ENCODE data around the gene CASP2.
"Not testable (repeated sequence)": the region's sequence is repeated elsewhere in the genome, so short reads cannot be mapped to it uniquely, and the experiment has no call there.

The CASP2 gene

GRCh38 chr7:143289421-143289820 is 1.3 kb downstream of the CASP2 start:
- Mint-ChIP-seq H3K9me3 (no peaks in the 10 kb centered on the region), H3K27ac (peak overlapping the region; percentile 91 to 94), H3K4me3 (peak overlapping the region; percentile 97 to 99), H3K36me3 (ENCODE audit: insufficient read depth) (peaks cover 48% of the 10 kb centered on the region), H3K4me1 (ENCODE audit: low read depth in 2 of 2) (peaks cover 34 to 46% of the 10 kb centered on the region in 2 donors), H3K27me3 (no peaks in the 10 kb centered on the region)
- ATAC-seq (replicated peaks) (no peak), DNase-seq (no peak)

DNA sequence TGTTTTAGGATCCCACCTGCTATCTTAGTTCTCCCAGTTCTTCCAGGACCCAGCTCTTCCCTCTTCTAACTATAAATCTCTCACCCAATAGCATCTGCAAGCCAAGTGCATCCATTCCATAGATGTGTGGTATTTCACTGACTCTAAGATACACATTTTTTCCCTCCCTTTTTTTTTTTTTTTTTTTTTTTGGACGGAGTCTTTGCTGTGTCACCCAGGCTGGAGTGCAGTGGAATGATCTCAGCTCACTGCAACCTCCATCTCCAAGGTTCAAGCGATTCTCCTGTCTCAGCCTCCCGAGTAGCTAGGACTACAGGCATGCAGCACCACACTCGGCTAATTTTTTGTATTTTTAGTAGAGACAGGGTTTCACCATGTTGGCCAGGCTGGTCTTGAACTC is 1.7 kb downstream of the CASP2 start:
- Mint-ChIP-seq H3K4me3 (peak overlapping the region; percentile 97 to 99), H3K27ac (peak overlapping the region in 1 of 2 donors; percentile 94), H3K4me1 (ENCODE audit: low read depth in 2 of 2) (peaks cover 32 to 48% of the 10 kb centered on the region in 2 donors), H3K36me3 (ENCODE audit: insufficient read depth) (peaks cover 52% of the 10 kb centered on the region)
- not testable (repeated sequence) for ATAC-seq (replicated peaks); H3K9me3 Mint-ChIP-seq; DNase-seq; H3K27me3 Mint-ChIP-seq

- DNase-seq (no peak), ATAC-seq (replicated peaks) (no peak)
- peak overlapping the region; percentile 97 to 99 for H3K4me3 Mint-ChIP-seq
- no peaks in the 10 kb centered on the region for H3K27me3 Mint-ChIP-seq
- peaks cover 32 to 51% of the 10 kb centered on the region in 2 donors for H3K4me1 Mint-ChIP-seq (ENCODE audit: low read depth in 2 of 2)
- H3K27ac Mint-ChIP-seq, result peak overlapping the region in 1 of 2 donors; percentile 94
- H3K36me3 Mint-ChIP-seq (ENCODE audit: insufficient read depth), result peaks cover 56% of the 10 kb centered on the region
- H3K9me3 Mint-ChIP-seq, result no peaks in the 10 kb centered on the region
These were observed 2.1 kb downstream of the CASP2 start for GRCh38 chr7:143290293-143290692.

GRCh38 chr7:143292876-143293275 is 4.7 kb downstream of the CASP2 start:
- DNase-seq (no peak), ATAC-seq (replicated peaks) (no peak)
- Mint-ChIP-seq H3K4me1 (ENCODE audit: low read depth in 2 of 2) (peaks cover 31 to 62% of the 10 kb centered on the region in 2 donors), H3K36me3 (ENCODE audit: insufficient read depth) (peaks cover 81% of the 10 kb centered on the region), H3K9me3 (no peaks in the 10 kb centered on the region), H3K27me3 (no peaks in the 10 kb centered on the region), H3K4me3 (no peak overlapping the region), H3K27ac (no peak overlapping the region)

DNA sequence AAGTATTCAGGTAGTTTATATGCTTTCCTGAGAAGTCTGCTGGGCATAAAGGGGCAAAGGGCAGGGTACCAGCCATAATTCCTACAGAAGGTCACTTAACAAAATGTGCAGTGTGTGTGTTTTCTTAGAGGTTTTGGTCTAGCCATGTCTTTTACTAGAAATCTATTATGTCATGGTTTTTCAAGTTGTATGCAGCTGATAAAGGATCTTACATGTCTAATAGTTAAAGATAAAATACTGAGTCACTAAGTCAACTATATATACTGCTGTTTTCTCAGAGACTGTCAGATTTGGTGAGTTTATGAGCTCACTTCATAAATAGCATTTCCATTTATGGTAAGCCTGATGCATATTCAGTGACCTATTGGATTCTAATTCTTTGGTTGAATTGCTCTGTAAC is 7.7 kb downstream of the CASP2 start:
- peaks cover 19 to 53% of the 10 kb centered on the region in 2 donors for H3K4me1 Mint-ChIP-seq (ENCODE audit: low read depth in 2 of 2)
- no peak for DNase-seq
- ATAC-seq (replicated peaks), result no peak
- H3K4me3 Mint-ChIP-seq, result no peak overlapping the region
- peak overlapping the region; percentile 40 to 42 for H3K27ac Mint-ChIP-seq
- H3K36me3 Mint-ChIP-seq (ENCODE audit: insufficient read depth), result peaks cover 94% of the 10 kb centered on the region
- H3K9me3 Mint-ChIP-seq, result no peaks in the 10 kb centered on the region
- no peaks in the 10 kb centered on the region for H3K27me3 Mint-ChIP-seq

DNA sequence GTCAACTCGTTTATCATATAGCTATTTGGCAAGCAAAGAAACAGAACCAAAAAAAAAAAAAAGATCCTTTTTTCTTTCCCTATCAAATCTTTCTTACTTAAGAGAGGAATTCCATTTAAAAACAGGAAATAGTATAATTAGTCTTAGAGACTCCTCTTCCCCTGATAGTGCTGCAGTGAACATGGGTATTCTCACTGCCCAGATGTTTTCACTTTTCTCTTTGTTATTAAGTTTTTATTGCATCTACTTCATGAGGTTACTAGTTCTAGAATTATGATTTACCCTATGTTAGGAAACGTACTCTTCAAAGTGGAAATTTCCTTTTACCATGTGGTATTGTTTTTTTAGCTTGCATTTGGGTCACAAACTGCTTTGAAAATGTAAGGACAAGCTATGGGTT is 8.5 kb downstream of the CASP2 start:
- Mint-ChIP-seq H3K27ac (peak overlapping the region; percentile 20 to 42), H3K36me3 (ENCODE audit: insufficient read depth) (peaks cover 95% of the 10 kb centered on the region), H3K9me3 (no peaks in the 10 kb centered on the region), H3K4me1 (ENCODE audit: low read depth in 2 of 2) (peaks cover 14 to 45% of the 10 kb centered on the region in 2 donors), H3K27me3 (no peaks in the 10 kb centered on the region), H3K4me3 (no peak overlapping the region)
- DNase-seq (no peak), ATAC-seq (replicated peaks) (no peak)

- no peak for DNase-seq
- Mint-ChIP-seq H3K4me3 (no peak overlapping the region), H3K36me3 (ENCODE audit: insufficient read depth) (peaks cover 91% of the 10 kb centered on the region), H3K4me1 (ENCODE audit: low read depth in 2 of 2) (peaks cover 12 to 39% of the 10 kb centered on the region in 2 donors), H3K9me3 (no peaks in the 10 kb centered on the region), H3K27ac (peak overlapping the region in 1 of 2 donors; percentile 19), H3K27me3 (no peaks in the 10 kb centered on the region)
- no peak for ATAC-seq (replicated peaks)
These were observed 11.2 kb downstream of the CASP2 start for GRCh38 chr7:143299346-143299745.

- DNase-seq (peak; percentile 47 to 55 (median 54)), ATAC-seq (replicated peaks) (peak; percentile 97)
- Mint-ChIP-seq H3K4me3 (no peak overlapping the region), H3K27me3 (no peaks in the 10 kb centered on the region), H3K27ac (peak overlapping the region in 1 of 2 donors; percentile 19), H3K4me1 (ENCODE audit: low read depth in 2 of 2) (peaks cover 12 to 36% of the 10 kb centered on the region in 2 donors), H3K36me3 (ENCODE audit: insufficient read depth) (peaks cover 91% of the 10 kb centered on the region), H3K9me3 (no peaks in the 10 kb centered on the region)
These were observed 11.7 kb downstream of the CASP2 start for GRCh38 chr7:143299840-143300239.

DNA sequence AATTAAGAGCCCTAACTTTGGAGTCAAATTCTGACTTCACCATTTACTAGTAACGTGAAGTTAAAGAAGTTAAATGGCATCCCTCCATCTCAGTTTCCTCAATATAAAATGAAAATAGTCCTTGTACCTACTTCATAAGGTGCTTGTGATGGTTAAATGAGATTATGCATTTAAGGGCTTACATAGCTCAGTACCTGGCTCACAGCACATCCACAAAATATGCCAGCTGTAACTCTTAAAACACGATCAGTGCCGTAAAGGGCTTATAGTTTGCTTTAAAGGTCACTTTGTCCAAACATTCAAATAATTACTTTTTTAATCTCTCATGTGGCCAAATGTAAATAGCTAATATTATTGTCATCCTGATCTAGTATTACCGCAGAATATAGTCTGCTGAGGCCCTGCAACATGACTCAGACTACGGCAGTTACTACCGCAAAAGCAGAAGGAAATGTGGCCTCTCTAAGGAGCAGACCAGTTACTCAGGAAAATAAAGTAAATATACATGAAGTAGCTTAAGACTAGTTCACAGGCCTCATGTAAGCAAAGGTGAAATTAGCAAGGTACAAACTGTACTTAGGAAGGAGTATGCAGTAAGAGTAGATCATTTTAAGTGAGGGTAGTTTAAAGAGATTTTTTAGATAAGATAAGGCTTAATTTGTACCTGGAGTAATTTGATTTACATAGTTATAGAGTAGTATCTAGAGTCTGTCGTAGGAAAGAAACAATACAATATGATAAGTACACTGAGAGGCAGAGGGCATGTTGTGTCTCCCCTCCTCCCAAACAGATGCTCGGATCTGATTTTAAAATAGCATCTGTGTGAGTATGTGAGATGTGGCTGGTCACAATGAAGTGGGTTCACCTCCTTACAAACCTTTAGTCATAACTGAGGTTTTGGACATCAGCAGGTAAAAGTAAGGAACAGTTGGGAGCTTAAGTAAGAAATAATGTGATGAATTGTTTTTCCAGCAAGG is 13.1 kb downstream of the CASP2 start:
- ATAC-seq (replicated peaks) (no peak), DNase-seq (no peak)
- H3K4me3 Mint-ChIP-seq, result no peak overlapping the region
- peak overlapping the region; percentile 19 to 23 for H3K27ac Mint-ChIP-seq
- H3K27me3 Mint-ChIP-seq, result no peaks in the 10 kb centered on the region
- no peaks in the 10 kb centered on the region for H3K9me3 Mint-ChIP-seq
- H3K36me3 Mint-ChIP-seq (ENCODE audit: insufficient read depth), result peaks cover 92% of the 10 kb centered on the region
- H3K4me1 Mint-ChIP-seq (ENCODE audit: low read depth in 2 of 2), result peaks cover 21 to 34% of the 10 kb centered on the region in 2 donors

GRCh38 chr7:143303733-143304132 is 15.6 kb downstream of the CASP2 start:
- no peak overlapping the region for H3K4me3 Mint-ChIP-seq
- DNase-seq (no peak), ATAC-seq (replicated peaks) (no peak)
- no peaks in the 10 kb centered on the region for H3K27me3 Mint-ChIP-seq
- peaks cover 76% of the 10 kb centered on the region for H3K36me3 Mint-ChIP-seq (ENCODE audit: insufficient read depth)
- no peaks in the 10 kb centered on the region for H3K9me3 Mint-ChIP-seq
- peaks cover 21 to 28% of the 10 kb centered on the region in 2 donors for H3K4me1 Mint-ChIP-seq (ENCODE audit: low read depth in 2 of 2)
- H3K27ac Mint-ChIP-seq, result no peak overlapping the region

- ATAC-seq (replicated peaks), result no peak
- H3K9me3 Mint-ChIP-seq, result no peaks in the 10 kb centered on the region
- DNase-seq, result no peak
- H3K27me3 Mint-ChIP-seq, result no peaks in the 10 kb centered on the region
- H3K27ac Mint-ChIP-seq, result peak overlapping the region in 1 of 2 donors; percentile 52
- no peak overlapping the region for H3K4me3 Mint-ChIP-seq
- H3K36me3 Mint-ChIP-seq (ENCODE audit: insufficient read depth), result peaks cover 66% of the 10 kb centered on the region
- peaks cover 18 to 24% of the 10 kb centered on the region in 2 donors for H3K4me1 Mint-ChIP-seq (ENCODE audit: low read depth in 2 of 2)
These were observed 16.8 kb downstream of the CASP2 start for GRCh38 chr7:143304938-143305337.

- Mint-ChIP-seq H3K27ac (peak overlapping the region in 1 of 2 donors; percentile 52), H3K36me3 (ENCODE audit: insufficient read depth) (peaks cover 62% of the 10 kb centered on the region), H3K27me3 (no peaks in the 10 kb centered on the region), H3K4me1 (ENCODE audit: low read depth in 2 of 2) (peaks cover 22 to 26% of the 10 kb centered on the region in 2 donors), H3K9me3 (no peaks in the 10 kb centered on the region), H3K4me3 (no peak overlapping the region)
- DNase-seq, result peak; percentile 60 to 65 (median 63)
- ATAC-seq (replicated peaks), result peak; percentile 69
These were observed 17.4 kb downstream of the CASP2 start for GRCh38 chr7:143305423-143306070.

GRCh38 chr7:143308632-143309031 is 20.5 kb downstream of the CASP2 start:
- DNase-seq (no peak), ATAC-seq (replicated peaks) (no peak)
- peaks cover 31% of the 10 kb centered on the region in 2 donors for H3K4me1 Mint-ChIP-seq (ENCODE audit: low read depth in 2 of 2)
- no peaks in the 10 kb centered on the region for H3K9me3 Mint-ChIP-seq
- peaks cover 36% of the 10 kb centered on the region for H3K36me3 Mint-ChIP-seq (ENCODE audit: insufficient read depth)
- no peak overlapping the region for H3K4me3 Mint-ChIP-seq
- peak overlapping the region; percentile 73 to 97 for H3K27ac Mint-ChIP-seq
- H3K27me3 Mint-ChIP-seq, result no peaks in the 10 kb centered on the region
